GM23338 (cell line): ENCODE measurements around the gene THBS1. TPM values are rescaled to one million over a fixed set of nuclear protein-coding genes. Genes with fewer than 3 reads are reported as not detected.

Source experiments
- CREB1 ChIP-seq: fragments of 250-450 bp; sonication (Bioruptor Pico); IDR thresholded peaks from 2 replicates; pipeline ENCODE4 v1.5.0; 2020; ENCODE audit warnings: low read depth, mild to moderate bottlenecking, moderate library complexity
- CTCF ChIP-seq, 2 experiments: fragments of 200-600 bp in 1 of 2; sonication (generic) in 1 of 2; conservative IDR thresholded peaks; 2 replicates each; pipeline versions ENCODE4 v1.5.1 to v1.6.1; 2016 to 2017; ENCODE audit warnings: antibody characterized with exemption in 2 of 2, low read depth in 2 of 2, mild to moderate bottlenecking in 2 of 2, moderate library complexity in 1 of 2
- ETS1 ChIP-seq: IDR thresholded peaks from 2 replicates; pipeline ENCODE4 v1.6.1; 2016; ENCODE audit warnings: antibody characterized with exemption
- EZH2 ChIP-seq: fragments of 200-600 bp; sonication (generic); IDR thresholded peaks from one replicate; pipeline ENCODE4 v1.8.0; 2017; ENCODE audit warnings: antibody characterized with exemption, mild to moderate bottlenecking, low read depth; ENCODE audit not compliant: unreplicated experiment
- EZH2phosphoT487 ChIP-seq: fragments of 200-600 bp; sonication (generic); IDR thresholded peaks from one replicate; pipeline ENCODE4 v1.8.1; 2018; ENCODE audit warnings: antibody characterized with exemption; ENCODE audit not compliant: unreplicated experiment
- NANOG ChIP-seq: IDR thresholded peaks from 2 replicates; pipeline ENCODE4 v1.6.1; 2016; ENCODE audit warnings: antibody characterized with exemption, borderline replicate concordance
- POLR2AphosphoS5 ChIP-seq: IDR thresholded peaks from 2 replicates; pipeline ENCODE4 v1.6.1; 2016; ENCODE audit warnings: antibody characterized with exemption, low read depth
- STAT1 ChIP-seq: IDR thresholded peaks from one replicate; pipeline ENCODE4 v1.6.1; 2016; ENCODE audit warnings: antibody characterized with exemption; ENCODE audit not compliant: unreplicated experiment
- ZNF114 ChIP-seq: fragments of 250-450 bp; sonication (Bioruptor Pico); IDR thresholded peaks from 2 replicates; pipeline ENCODE4 v1.5.0; 2020; ENCODE audit warnings: mild to moderate bottlenecking, moderate library complexity
- ZNF331 ChIP-seq: fragments of 250-450 bp; sonication (Bioruptor Pico); IDR thresholded peaks from 2 replicates; pipeline ENCODE4 v1.5.0; 2020; ENCODE audit warnings: low read depth, mild to moderate bottlenecking, moderate library complexity
- ZNF462 ChIP-seq: fragments of 250-450 bp; sonication (Bioruptor Pico); IDR thresholded peaks from 2 replicates; pipeline ENCODE4 v1.5.0; 2020; ENCODE audit warnings: mild to moderate bottlenecking, moderate library complexity
- polyA plus RNA-seq: library from polyadenylated mRNA; unstranded; fragments of >200 nt; fragmentation: Nextera tagmentation; extraction: Ambion mirVana; gene quantifications from 2 replicates; pipeline ENCODE4 v1.2.1, GENCODE V29; 2016
- total RNA-seq: library from RNA; depleted of rRNA; stranded (reverse); fragments of >200 nt; shearing (Covaris generic); gene quantifications from 2 replicates; pipeline ENCODE4 v1.2.3, GENCODE V29; 2014

The THBS1 gene
- total and polyA plus RNA-seq, 2 experiments from 2014 or later, result 21.7 to 81.9 TPM

GRCh38 chr15:39592500-39592899, 11.6 kb downstream of the THBS1 start (continued):
- TF ChIP-seq ZNF462 (no peak), ZNF331 (CRISPR knock-in tag) (no peak), CREB1 (no peak), ZNF114 (CRISPR knock-in tag) (no peak), CTCF (conservative IDR thresholded peaks at IDR 0.05; ENCODE audit: low read depth in 2 of 2) (no peak), STAT1 (no peak), EZH2phosphoT487 (no peak), POLR2AphosphoS5 (no peak), ETS1 (no peak), EZH2 (no peak), NANOG (no peak)
